ENCODE data around the gene ASPSCR1. TPM values are rescaled to one million over a fixed set of nuclear protein-coding genes. Genes with fewer than 3 reads are reported as not detected.

ASPSCR1 gene
- total RNA-seq, 1 experiment from 2014 or later = 51.0 TPM

GRCh38 chr17:82048571-82048971, 71.1 kb downstream of the ASPSCR1 start:
- POLR2A ChIA-PET = no interaction called here
- Histone ChIP-seq H2AFZ (ENCODE audit: low read depth, low read length, poor library complexity, severe bottlenecking) (no peak overlapping the region), H3K4me2 (ENCODE audit: low read length) (no peak overlapping the region), H3K4me1 (ENCODE audit: control insufficient read depth in 1 of 2, insufficient read depth in 2 of 2, low read length in 2 of 2) (peaks cover 13 to 20% of the 10 kb centered on the region in 2 experiments; a peak in 3 of 4 replicates), H4K20me1 (ENCODE audit: insufficient read depth) (no peaks in the 10 kb centered on the region), H3K79me2 (ENCODE audit: insufficient read depth, low read length) (peaks cover 30% of the 10 kb centered on the region), H3K4me3 (replicated peaks in 1 of 2; ENCODE audit: low read depth in 1 of 2, low read length in 2 of 2) (no peak overlapping the region), H3K36me3 (ENCODE audit: control insufficient read depth in 1 of 2, insufficient read depth in 2 of 2, low read length in 2 of 2) (peaks cover 7 to 19% of the 10 kb centered on the region in 2 experiments; a peak in 2 of 4 replicates), H3K9ac (ENCODE audit: low read length) (no peak overlapping the region), H3K9me2 (ENCODE audit: insufficient read depth) (no peaks in the 10 kb centered on the region), H3K9me3 (ENCODE audit: control insufficient read depth in 1 of 2, insufficient read depth in 1 of 2, low read depth in 1 of 2, low read length in 2 of 2) (no peaks in the 10 kb centered on the region), H3K27me3 (ENCODE audit: insufficient read depth, low read length) (no peaks in the 10 kb centered on the region), H3K27ac (ENCODE audit: low read depth, low read length) (no peak overlapping the region)
- no TSS peak for BruUV-seq (replicated peaks)
- CTCF ChIA-PET = no interaction called here
- RAD21 ChIA-PET (ENCODE audit: low non-redundant PET in 1 of 2, low total read pairs in 2 of 2, uncharacterized antibody in 2 of 2, unreplicated experiment in 2 of 2) = interaction anchor here in 1 of 2 experiments (0.7 kb wide), 1 partner anchor 27 kb away, joined by 3 read pairs; no protein-coding TSS in a partner anchor
- ATAC-seq = no peak
- no peak for TF ChIP-seq POLR2AphosphoS5 (IDR thresholded peaks at IDR 0.05; ENCODE audit: low read depth, low read length)
- TF ChIP-seq MAX (IDR thresholded peaks at IDR 0.05) = no peak
- TF ChIP-seq ELF1 (IDR thresholded peaks at IDR 0.05; ENCODE audit: borderline replicate concordance, low read depth) = no peak
- intact Hi-C loops (cut with micrococcal nuclease) = no loop called here
- no peak for DNase-seq (ENCODE audit: low read depth, low spot score)

- Histone ChIP-seq H4K20me1 (ENCODE audit: insufficient read depth) (no peaks in the 10 kb centered on the region), H3K36me3 (ENCODE audit: control insufficient read depth in 1 of 2, insufficient read depth in 2 of 2, low read length in 2 of 2) (peaks cover 7 to 19% of the 10 kb centered on the region in 2 experiments; a peak in 2 of 4 replicates), H3K27me3 (ENCODE audit: insufficient read depth, low read length) (no peaks in the 10 kb centered on the region), H2AFZ (ENCODE audit: low read depth, low read length, poor library complexity, severe bottlenecking) (no peak overlapping the region), H3K9ac (ENCODE audit: low read length) (no peak overlapping the region), H3K9me2 (ENCODE audit: insufficient read depth) (no peaks in the 10 kb centered on the region), H3K27ac (ENCODE audit: low read depth, low read length) (no peak overlapping the region; the same call in 1 of the 2 replicates), H3K79me2 (ENCODE audit: insufficient read depth, low read length) (peaks cover 36% of the 10 kb centered on the region), H3K4me3 (replicated peaks in 1 of 2; ENCODE audit: low read depth in 1 of 2, low read length in 2 of 2) (no peak overlapping the region), H3K4me2 (ENCODE audit: low read length) (no peak overlapping the region), H3K4me1 (ENCODE audit: control insufficient read depth in 1 of 2, insufficient read depth in 2 of 2, low read length in 2 of 2) (peaks cover 13 to 24% of the 10 kb centered on the region in 2 experiments; a peak in 3 of 4 replicates), H3K9me3 (ENCODE audit: control insufficient read depth in 1 of 2, insufficient read depth in 1 of 2, low read depth in 1 of 2, low read length in 2 of 2) (no peaks in the 10 kb centered on the region)
- intact Hi-C loops (cut with micrococcal nuclease) = no loop called here
- no peak for TF ChIP-seq CEBPB (IDR thresholded peaks at IDR 0.05; ENCODE audit: low read depth)
- TF ChIP-seq SP1 (IDR thresholded peaks at IDR 0.05; ENCODE audit: low read depth) = no peak
- no peak for TF ChIP-seq MAX (IDR thresholded peaks at IDR 0.05)
- TF ChIP-seq FOSL1 (IDR thresholded peaks at IDR 0.05; ENCODE audit: low read depth) = no peak
- TF ChIP-seq CTCF (IDR thresholded peaks at IDR 0.05 in 2 of 3, conservative IDR thresholded peaks at IDR 0.05 in 1 of 3; ENCODE audit: borderline replicate concordance in 1 of 3, insufficient read depth in 1 of 3, low read depth in 2 of 3, low read length in 2 of 3) = no peak
- no peak for TF ChIP-seq ZFX (IDR thresholded peaks at IDR 0.05)
- no peak for TF ChIP-seq ZBTB33 (IDR thresholded peaks at IDR 0.05; ENCODE audit: extremely low read depth, insufficient replicate concordance, low read length)
- no peak for TF ChIP-seq EZH2 (IDR thresholded peaks at IDR 0.05)
- TF ChIP-seq SRF (IDR thresholded peaks at IDR 0.05; ENCODE audit: low read depth) = no peak
- no peak for TF ChIP-seq JUND (IDR thresholded peaks at IDR 0.05)
- TF ChIP-seq TCF7L2 (IDR thresholded peaks at IDR 0.05; ENCODE audit: borderline replicate concordance, extremely low read depth, insufficient read depth, insufficient read length) = no peak
- no peak for TF ChIP-seq RAD21 (IDR thresholded peaks at IDR 0.05; ENCODE audit: low read depth)
- ChIA-PET RAD21 (ENCODE audit: low non-redundant PET in 1 of 2, low total read pairs in 2 of 2, uncharacterized antibody in 2 of 2, unreplicated experiment in 2 of 2) (interaction anchor here in 1 of 2 experiments (0.7 kb wide), 1 partner anchor 27 kb away, joined by 3 read pairs; no protein-coding TSS in a partner anchor), CTCF (no interaction called here), POLR2A (no interaction called here)
- no peak for ATAC-seq
- BruUV-seq (replicated peaks) = no TSS peak
- no peak for DNase-seq (ENCODE audit: low read depth, low spot score)
Measured at GRCh38 chr17:82049106-82049505, 71.7 kb downstream of the ASPSCR1 start.

All from HCT116 (cell line).